Measurements from ENCODE around the gene BTN1A1. TPM values are rescaled to one million over a fixed set of nuclear protein-coding genes. Genes with fewer than 3 reads are reported as not detected.

Gene BTN1A1
- total and polyA plus RNA-seq, 9 of the 15 experiments (the other 6 are each of a cell fraction or from before 2014, with no cell fraction given), result 0.01 to 0.15 (median 0.06) TPM; not detected in 4

GRCh38 chr6:26520237-26520849, 20.2 kb downstream of the BTN1A1 start (continued):
- TF ChIP-seq SMARCB1 (IDR thresholded peaks at IDR 0.05; ENCODE audit: insufficient read length, low read depth), result no peak
- no peak for TF ChIP-seq DLX4 (CRISPR knock-in tag; IDR thresholded peaks at IDR 0.05)
- no peak for TF ChIP-seq ZNF77 (CRISPR knock-in tag; IDR thresholded peaks at IDR 0.05)
- 0 out of 2 replicates have a peak, but pooled peaks have one; percentile 41 for TF ChIP-seq ZKSCAN3 (CRISPR knock-in tag; IDR thresholded peaks at IDR 0.05)
- TF ChIP-seq ATF3 (IDR thresholded peaks at IDR 0.05), result no peak
- 0 out of 2 replicates have a peak, but pooled peaks have one; percentile 35 for TF ChIP-seq ATF3 (CRISPR knock-in tag; conservative IDR thresholded peaks at IDR 0.05)
- TF ChIP-seq E2F8 (IDR thresholded peaks at IDR 0.05; ENCODE audit: low read depth, partially characterized antibody), result no peak
- no peak for TF ChIP-seq TBP (optimal IDR thresholded peaks at IDR 0.05; ENCODE audit: low read depth, low read length)
- peak; percentile 90 for TF ChIP-seq MXD1 (CRISPR knock-in tag; IDR thresholded peaks at IDR 0.05; ENCODE audit: borderline replicate concordance, poor library complexity, severe bottlenecking)
- TF ChIP-seq E2F6 (IDR thresholded peaks at IDR 0.05; ENCODE audit: borderline replicate concordance in 1 of 2, extremely low read depth in 1 of 2, insufficient read depth in 1 of 2, insufficient read length in 1 of 2, low read depth in 1 of 2, low read length in 1 of 2, poor library complexity in 1 of 2, severe bottlenecking in 1 of 2), result peak; percentile 71 to 93
- peak; percentile 42; the same call in 1 of the 2 replicates for TF ChIP-seq JUN (IDR thresholded peaks at IDR 0.05; ENCODE audit: borderline replicate concordance, low read depth, low read length)
- no peak for TF ChIP-seq JUN (CRISPR knock-in tag; IDR thresholded peaks at IDR 0.05; ENCODE audit: borderline replicate concordance)
- no peak for TF ChIP-seq KLF10 (CRISPR knock-in tag; IDR thresholded peaks at IDR 0.05)
- TF ChIP-seq CAMTA2 (CRISPR knock-in tag; conservative IDR thresholded peaks at IDR 0.05), result no peak
- no peak for TF ChIP-seq SMAD1 (IDR thresholded peaks at IDR 0.05; ENCODE audit: low read depth, low read length, partially characterized antibody)
- TF ChIP-seq HNRNPK (IDR thresholded peaks at IDR 0.05; ENCODE audit: low read depth, low read length, poor library complexity, severe bottlenecking), result no peak
- 0 out of 2 replicates have a peak, but pooled peaks have one; percentile 13 for TF ChIP-seq ZKSCAN1 (IDR thresholded peaks at IDR 0.05; ENCODE audit: low read depth, low read length)
- no peak for TF ChIP-seq DACH1 (IDR thresholded peaks at IDR 0.05; ENCODE audit: partially characterized antibody)
- TF ChIP-seq EP400 (IDR thresholded peaks at IDR 0.05), result peak; percentile 93
- TF ChIP-seq PATZ1 (CRISPR knock-in tag; IDR thresholded peaks at IDR 0.05; ENCODE audit: borderline replicate concordance), result peak; percentile 82
